LNCAP (cell line): ENCODE data around the gene GSTT4.

Experiments used
- TF ChIP-seq, protein P1 (sequence below): fragments of 450-650 bp; IDR thresholded peaks from 2 replicates; pipeline ENCODE4 v1.5.1; 2017; ENCODE audit warnings: mild to moderate bottlenecking

Gene GSTT4

DNA sequence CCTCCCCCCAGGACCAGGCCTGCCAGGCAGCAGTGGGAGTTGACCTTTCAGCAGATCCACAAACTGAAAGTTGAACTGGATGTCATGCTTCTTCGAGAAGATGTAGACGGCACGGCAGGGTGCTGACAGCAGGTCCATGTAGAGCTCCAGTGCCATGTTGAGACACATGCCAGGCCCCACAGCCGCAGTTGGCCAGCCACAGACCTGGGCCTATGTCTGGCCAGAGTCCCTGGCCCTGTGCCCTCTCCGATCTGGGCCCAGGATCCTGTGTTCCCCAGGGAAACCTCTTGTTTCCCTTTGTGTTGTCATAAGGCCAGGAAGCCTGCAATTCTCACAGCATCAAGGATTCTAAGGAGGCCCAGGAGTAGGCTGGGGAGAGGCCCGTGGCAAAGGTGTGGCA, at the start of gene GSTT4:
TSS of gene GSTT4 (minus strand) at position 253 of the 400 bp plus-strand sequence. CDS start at position 156, 97 bp downstream.
- TF ChIP-seq, protein P1, sequence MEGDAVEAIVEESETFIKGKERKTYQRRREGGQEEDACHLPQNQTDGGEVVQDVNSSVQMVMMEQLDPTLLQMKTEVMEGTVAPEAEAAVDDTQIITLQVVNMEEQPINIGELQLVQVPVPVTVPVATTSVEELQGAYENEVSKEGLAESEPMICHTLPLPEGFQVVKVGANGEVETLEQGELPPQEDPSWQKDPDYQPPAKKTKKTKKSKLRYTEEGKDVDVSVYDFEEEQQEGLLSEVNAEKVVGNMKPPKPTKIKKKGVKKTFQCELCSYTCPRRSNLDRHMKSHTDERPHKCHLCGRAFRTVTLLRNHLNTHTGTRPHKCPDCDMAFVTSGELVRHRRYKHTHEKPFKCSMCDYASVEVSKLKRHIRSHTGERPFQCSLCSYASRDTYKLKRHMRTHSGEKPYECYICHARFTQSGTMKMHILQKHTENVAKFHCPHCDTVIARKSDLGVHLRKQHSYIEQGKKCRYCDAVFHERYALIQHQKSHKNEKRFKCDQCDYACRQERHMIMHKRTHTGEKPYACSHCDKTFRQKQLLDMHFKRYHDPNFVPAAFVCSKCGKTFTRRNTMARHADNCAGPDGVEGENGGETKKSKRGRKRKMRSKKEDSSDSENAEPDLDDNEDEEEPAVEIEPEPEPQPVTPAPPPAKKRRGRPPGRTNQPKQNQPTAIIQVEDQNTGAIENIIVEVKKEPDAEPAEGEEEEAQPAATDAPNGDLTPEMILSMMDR, result no peak

DNA sequence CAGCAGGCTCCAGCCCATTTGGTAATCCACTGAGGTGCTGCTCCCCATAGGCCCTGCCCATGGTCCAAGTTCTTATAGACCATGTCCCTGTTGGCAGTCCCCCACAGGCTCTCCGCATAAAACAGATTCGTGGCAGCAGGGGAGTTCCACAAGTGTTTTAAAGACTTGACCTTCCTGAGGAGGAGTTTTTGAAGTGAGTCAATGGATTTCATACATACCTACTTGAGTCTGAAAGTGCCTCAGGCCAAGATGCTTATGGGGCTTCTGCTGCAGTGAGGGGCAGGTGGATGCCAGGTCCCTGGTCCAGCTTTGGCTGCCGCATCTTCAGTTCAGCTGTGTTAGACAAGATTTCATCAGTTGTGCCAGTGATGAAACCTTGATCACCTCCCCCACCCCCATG, 49.1 kb upstream of the GSTT4 start:
- TF ChIP-seq, protein P1, result no peak

DNA sequence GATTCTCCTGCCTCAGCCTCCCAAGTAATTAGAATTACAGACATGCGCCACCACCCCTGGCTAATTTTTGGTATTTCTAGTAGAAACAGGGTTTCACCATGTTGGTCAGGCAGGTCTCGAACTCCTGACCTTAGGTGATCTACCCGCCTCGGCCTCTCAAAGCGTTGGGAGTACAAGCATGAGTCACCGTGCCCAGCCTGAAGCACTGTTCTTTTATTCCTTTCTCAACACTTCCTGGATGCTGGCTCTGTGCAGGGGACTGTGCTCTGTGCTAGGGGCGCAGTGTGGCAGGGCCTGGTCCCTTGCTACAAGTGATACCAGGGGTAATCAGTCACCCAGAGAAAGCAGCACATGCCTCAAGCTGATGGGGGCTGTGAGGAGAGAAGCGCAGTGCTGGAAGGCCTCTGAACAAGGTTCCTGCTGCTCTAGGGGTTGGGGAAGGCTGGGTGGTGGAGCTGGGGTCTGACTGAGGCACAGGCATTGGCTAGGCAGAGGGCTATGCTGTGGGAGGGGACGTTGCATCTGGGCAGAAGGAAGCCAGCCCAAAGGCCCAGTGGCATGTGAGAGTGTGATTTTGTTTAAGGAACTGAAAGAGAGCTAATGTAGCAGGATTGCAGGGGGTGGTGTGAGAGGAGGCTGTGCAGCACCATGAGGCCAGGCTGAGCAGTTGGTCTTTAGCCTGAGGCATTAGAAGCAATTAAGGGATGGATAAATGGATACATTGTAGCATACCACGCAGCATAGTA, 48.4 kb upstream of the GSTT4 start:
- TF ChIP-seq, protein P1, result no peak

DNA sequence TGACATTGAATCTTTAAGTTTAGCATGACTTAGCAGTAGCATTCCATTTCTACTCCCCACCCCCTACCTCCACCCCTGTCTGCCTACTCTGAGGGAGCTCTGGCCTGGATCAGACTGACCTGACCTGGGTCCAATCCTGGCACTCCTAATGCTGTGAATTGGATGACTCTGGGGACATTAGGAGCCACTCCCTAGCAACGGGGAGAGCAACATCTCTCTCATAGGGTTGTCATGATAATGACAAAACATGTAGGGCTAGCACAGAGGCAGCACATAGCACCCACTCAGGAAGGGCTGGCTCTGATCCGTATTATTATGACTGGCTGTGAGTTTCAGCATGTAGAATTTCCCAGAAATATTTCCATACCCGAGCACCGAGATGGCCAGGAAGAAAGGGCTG, 46.3 kb upstream of the GSTT4 start:
- TF ChIP-seq, protein P1, result no peak

DNA sequence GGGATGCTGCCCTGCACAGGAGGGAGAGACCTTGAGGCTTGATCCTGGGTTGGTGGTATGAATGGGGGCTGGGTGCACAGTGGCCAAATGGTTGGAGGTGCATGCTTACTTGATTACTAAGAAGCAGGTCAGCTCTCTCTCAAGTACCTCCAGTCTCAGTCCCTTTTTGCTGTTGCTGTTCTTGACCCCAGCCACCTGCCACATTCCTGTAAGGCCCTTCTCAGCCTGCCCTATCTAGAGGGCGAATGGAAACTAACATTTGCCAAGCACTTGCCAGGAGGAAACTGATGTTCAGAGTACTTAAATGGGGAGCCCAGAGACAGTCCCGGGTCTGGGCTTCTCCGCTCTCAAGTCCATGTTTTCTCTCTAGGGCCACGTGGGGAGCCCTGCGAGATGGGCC, 45.8 kb upstream of the GSTT4 start:
- TF ChIP-seq, protein P1, result no peak

DNA sequence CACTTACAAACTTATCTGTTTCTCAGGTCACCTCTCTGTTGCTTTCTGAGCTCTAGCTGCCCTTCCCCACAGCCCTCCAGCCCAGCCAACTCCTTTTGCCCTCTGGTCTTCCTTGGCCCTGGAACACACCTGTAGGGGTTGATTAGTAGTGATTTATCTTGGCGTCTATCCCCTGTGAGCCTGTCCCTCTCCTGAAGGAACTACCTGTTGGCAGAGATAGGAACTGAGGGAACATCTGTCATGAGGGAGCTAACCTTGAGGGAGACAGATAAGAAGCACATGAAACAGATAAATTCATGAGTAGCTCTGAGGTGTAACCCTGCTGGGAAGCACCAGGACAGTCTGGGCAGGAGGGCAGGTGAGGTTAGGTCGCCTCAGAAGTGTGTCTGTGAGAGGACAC, 44.7 kb upstream of the GSTT4 start:
- TF ChIP-seq, protein P1, result no peak

DNA sequence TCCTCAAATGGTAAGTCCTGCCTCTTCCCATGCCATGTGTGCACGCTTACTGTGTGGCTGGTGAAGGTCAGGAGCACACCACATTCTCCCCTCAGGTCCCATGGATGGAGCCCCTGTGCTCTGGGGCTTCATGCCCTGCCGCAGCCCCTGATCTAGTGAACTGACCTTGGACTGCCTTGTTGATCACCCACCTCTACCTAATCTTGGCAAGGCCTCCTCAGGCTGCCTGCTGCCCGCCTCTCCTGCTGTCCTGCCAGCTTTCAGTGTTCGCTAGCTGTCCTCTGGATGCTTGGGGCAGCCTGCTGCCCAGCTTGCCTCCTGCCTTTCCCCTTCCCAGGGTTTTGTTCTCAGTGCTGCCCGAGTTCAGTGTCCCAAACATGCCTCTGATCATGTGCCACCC, 44.0 kb upstream of the GSTT4 start:
- TF ChIP-seq, protein P1, result no peak

DNA sequence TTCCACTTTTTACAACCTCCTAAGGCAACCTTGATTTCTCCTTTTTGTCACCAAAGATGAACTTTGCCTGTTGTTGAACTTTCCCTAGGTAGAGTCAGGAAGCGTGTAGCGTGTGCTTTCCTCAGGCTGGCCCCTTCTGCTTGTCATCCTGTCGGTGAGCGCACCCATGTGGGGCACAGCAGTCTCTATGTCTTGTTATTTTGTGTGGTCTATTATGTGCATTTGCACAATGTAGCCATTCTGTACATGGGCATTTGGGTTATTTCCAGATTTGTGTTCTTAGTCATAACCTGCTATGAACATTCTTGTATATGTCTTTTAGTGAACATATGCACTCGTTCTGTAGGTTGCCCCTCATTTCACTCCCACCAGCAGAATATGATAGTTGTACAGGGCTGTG, 40.8 kb upstream of the GSTT4 start:
- TF ChIP-seq, protein P1, result no peak
